ENCODE results near the gene LRRIQ1.

- no peak for TF ChIP-seq CTCF (IDR thresholded peaks at IDR 0.05)
- no peak for TF ChIP-seq ZFX (IDR thresholded peaks at IDR 0.05; ENCODE audit: borderline replicate concordance)
Measured at GRCh38 chr12:85005615-85006014, 30.5 kb upstream of the LRRIQ1 start.
